Skeletal muscle satellite cell (primary cell): ENCODE results near the gene L2HGDH.
"Not testable (repeated sequence)": the region's sequence is repeated elsewhere in the genome, so short reads cannot be mapped to it uniquely, and the experiment has no call there.

ENCODE experiments used
- H3K27me3 ChIP-seq: 2 replicates; pipeline ENCODE4 v1.7.0; 2013; ENCODE audit warnings: low read length; ENCODE audit not compliant: control insufficient read depth, insufficient read depth
- H3K36me3 ChIP-seq: 2 replicates; pipeline ENCODE4 v1.7.0; 2013; ENCODE audit warnings: mild to moderate bottlenecking, control low read depth, low read length; ENCODE audit not compliant: insufficient read depth
- H3K4me1 ChIP-seq: 2 replicates; pipeline ENCODE4 v1.7.0; 2013; ENCODE audit warnings: low read length; ENCODE audit not compliant: control insufficient read depth, insufficient read depth
- H3K4me2 ChIP-seq: 2 replicates; pipeline ENCODE4 v1.7.0; 2013; ENCODE audit warnings: mild to moderate bottlenecking, low read length
- H3K4me3 ChIP-seq: 2 replicates; pipeline ENCODE4 v1.7.0; 2013; ENCODE audit warnings: low read length
- H3K9ac ChIP-seq: 2 replicates; pipeline ENCODE4 v1.7.0; 2013; ENCODE audit warnings: mild to moderate bottlenecking, low read depth, low read length, moderate library complexity
- H3K9me3 ChIP-seq: replicated peaks from 2 replicates; pipeline ENCODE4 v1.7.0; 2013; ENCODE audit warnings: mild to moderate bottlenecking, control low read depth, low read length

Gene L2HGDH

GRCh38 chr14:50314098-50314497, 2.1 kb upstream of the L2HGDH start:
- not testable (repeated sequence) for H3K4me2 ChIP-seq, H3K9me3 ChIP-seq, H3K27me3 ChIP-seq, H3K36me3 ChIP-seq, H3K9ac ChIP-seq, H3K4me3 ChIP-seq
- peaks cover 13% of the 10 kb centered on the region for H3K4me1 ChIP-seq

DNA sequence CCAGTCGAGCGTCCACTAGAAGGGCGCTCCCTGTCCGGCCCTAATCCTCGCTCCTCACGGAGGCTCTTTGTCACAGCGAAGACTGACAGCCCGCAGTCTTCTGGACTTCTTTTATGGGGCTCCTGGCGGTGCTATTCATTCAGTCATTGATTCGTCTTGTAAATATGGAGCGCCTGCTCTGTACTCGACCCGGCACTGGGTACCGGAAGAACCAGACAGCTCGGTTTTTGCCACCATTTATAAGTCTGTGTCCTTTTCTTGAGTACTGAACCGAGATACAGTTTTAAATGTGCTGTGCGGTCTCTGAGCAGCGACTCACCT, 665 bp upstream of the L2HGDH start:
- Histone ChIP-seq H3K9ac (peak overlapping the region; percentile 87), H3K4me2 (peak overlapping the region; percentile 90), H3K4me1 (peaks cover 12% of the 10 kb centered on the region), H3K36me3 (no peaks in the 10 kb centered on the region), H3K9me3 (no peaks in the 10 kb centered on the region), H3K4me3 (peak overlapping the region; percentile 91), H3K27me3 (no peaks in the 10 kb centered on the region)

DNA sequence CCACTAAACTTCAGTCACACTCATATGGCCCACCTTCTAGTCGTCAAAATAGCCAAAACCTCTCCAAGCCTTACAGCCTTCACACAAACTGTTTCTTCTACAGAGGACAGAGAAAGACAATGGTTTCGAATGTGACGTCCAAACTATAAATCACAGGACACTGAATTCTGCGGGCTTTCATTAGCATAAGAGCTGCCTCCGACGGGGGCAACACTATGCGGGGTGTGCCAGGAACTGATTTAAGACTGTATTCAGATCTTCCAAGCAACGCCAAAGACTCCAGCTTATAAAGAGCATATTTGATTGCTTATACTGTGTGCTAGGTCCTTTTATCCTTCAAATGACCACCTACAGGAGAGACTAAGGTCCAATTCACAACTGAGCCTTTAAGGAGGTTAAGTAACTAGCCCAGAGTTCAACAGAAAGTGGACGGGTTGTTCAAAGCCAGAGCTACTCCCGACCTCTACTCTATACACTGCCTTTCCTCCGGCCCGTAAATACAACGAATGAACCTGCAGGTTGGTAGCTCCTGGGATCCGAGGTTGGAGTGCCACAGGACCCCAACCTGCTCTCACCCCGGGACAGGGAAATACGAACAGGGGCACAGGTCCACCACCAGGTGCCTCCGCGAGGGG, 575 bp downstream of the L2HGDH start:
- peak overlapping the region; percentile 91 for H3K4me3 ChIP-seq
- H3K36me3 ChIP-seq: no peaks in the 10 kb centered on the region
- H3K4me1 ChIP-seq: peaks cover 12% of the 10 kb centered on the region
- H3K4me2 ChIP-seq: peak overlapping the region; percentile 90
- no peaks in the 10 kb centered on the region for H3K9me3 ChIP-seq
- H3K27me3 ChIP-seq: no peaks in the 10 kb centered on the region
- H3K9ac ChIP-seq: peak overlapping the region; percentile 87

GRCh38 chr14:50310445-50310844, 1.6 kb downstream of the L2HGDH start:
- Histone ChIP-seq H3K4me2 (no peak overlapping the region), H3K9ac (no peak overlapping the region), H3K9me3 (no peaks in the 10 kb centered on the region), H3K27me3 (no peaks in the 10 kb centered on the region), H3K36me3 (no peaks in the 10 kb centered on the region), H3K4me1 (peaks cover 12% of the 10 kb centered on the region), H3K4me3 (no peak overlapping the region)

DNA sequence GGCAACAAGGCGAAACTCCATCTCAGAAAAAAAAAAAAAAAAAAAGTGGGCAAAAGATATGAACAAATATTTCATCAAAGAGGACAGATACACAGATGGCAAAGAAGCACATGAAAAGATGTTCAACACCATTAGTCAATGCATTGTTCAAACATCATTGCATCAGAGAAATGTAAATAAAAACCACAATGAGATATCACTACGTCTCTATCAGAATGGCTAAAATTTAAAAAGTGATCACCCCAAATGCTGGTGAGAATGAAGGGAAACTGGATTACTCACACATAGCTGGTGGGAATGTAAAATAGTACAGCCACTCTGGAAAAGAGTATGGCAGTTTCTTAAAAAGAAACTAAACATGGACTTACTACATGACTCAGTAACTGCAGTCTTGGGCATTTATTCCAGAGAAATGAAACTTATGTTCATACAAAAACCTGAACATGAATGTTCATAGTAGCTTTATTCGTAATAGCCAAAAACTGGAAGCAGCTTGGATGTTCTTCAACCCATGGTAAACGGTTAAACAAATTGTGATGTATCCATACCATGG, 3.6 kb downstream of the L2HGDH start:
- Histone ChIP-seq H3K9me3 (no peaks in the 10 kb centered on the region), H3K4me2 (no peak overlapping the region), H3K4me1 (peaks cover 12% of the 10 kb centered on the region), H3K4me3 (no peak overlapping the region), H3K36me3 (no peaks in the 10 kb centered on the region), H3K9ac (no peak overlapping the region), H3K27me3 (no peaks in the 10 kb centered on the region)

GRCh38 chr14:50303744-50304471, 8.1 kb downstream of the L2HGDH start:
- Histone ChIP-seq H3K4me2 (no peak overlapping the region), H3K9me3 (no peaks in the 10 kb centered on the region), H3K4me1 (no peaks in the 10 kb centered on the region), H3K9ac (no peak overlapping the region), H3K27me3 (no peaks in the 10 kb centered on the region), H3K36me3 (no peaks in the 10 kb centered on the region), H3K4me3 (no peak overlapping the region)

- no peaks in the 10 kb centered on the region for H3K4me1 ChIP-seq
These were observed 10.1 kb downstream of the L2HGDH start for GRCh38 chr14:50301914-50302313.

DNA sequence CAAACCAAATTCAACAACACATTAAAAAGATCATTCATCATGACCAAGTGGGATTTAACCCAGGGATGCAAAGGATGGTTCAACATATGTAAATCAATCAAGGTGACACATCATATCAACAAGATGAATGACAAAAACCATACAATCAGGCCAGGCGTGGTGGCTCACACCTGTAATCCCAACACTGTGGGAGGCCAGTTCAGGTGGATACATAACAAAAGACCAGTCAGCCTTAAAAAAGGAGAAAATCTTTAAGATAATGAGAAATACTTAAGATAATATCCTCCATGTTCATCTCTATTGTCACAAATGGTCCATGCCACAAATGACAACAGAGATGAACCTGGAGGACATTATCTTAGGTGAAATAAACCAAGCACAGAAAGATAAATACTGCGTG, 12.4 kb downstream of the L2HGDH start:
- Histone ChIP-seq H3K36me3 (no peaks in the 10 kb centered on the region), H3K9ac (no peak overlapping the region), H3K9me3 (no peaks in the 10 kb centered on the region), H3K4me1 (no peaks in the 10 kb centered on the region), H3K4me3 (no peak overlapping the region), H3K4me2 (no peak overlapping the region), H3K27me3 (no peaks in the 10 kb centered on the region)

More at GRCh38 chr14:50301914-50302313, 10.1 kb downstream of the L2HGDH start:
- no peak overlapping the region for H3K9ac ChIP-seq
- no peak overlapping the region for H3K4me3 ChIP-seq
- no peak overlapping the region for H3K4me2 ChIP-seq
- H3K36me3 ChIP-seq: no peaks in the 10 kb centered on the region
- H3K27me3 ChIP-seq: no peaks in the 10 kb centered on the region
- no peaks in the 10 kb centered on the region for H3K9me3 ChIP-seq

DNA sequence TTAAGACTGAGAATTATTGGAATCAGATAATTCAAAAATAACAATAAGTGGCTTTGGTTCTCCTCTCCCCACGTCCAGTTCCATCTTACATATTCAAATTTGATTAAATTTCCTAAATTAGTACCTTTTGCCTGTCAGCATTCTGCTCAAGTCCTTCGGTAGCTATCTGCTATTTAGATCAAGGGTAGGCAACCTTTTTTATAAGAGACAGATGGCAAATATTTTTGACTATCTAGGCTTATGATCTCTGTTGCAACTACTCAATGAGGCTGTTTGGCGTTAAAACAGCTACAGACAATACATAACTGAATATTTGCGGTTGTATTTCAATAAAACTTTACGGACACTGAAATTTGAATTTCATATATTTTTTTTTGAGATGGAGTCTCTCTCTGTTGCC, 21.7 kb downstream of the L2HGDH start:
- Histone ChIP-seq H3K36me3 (no peaks in the 10 kb centered on the region), H3K27me3 (no peaks in the 10 kb centered on the region), H3K4me1 (no peaks in the 10 kb centered on the region), H3K9me3 (no peaks in the 10 kb centered on the region), H3K9ac (no peak overlapping the region), H3K4me2 (no peak overlapping the region), H3K4me3 (no peak overlapping the region)

- H3K36me3 ChIP-seq: no peaks in the 10 kb centered on the region
- H3K4me2 ChIP-seq: no peak overlapping the region
These were observed 23.9 kb downstream of the L2HGDH start for GRCh38 chr14:50288146-50288545.

DNA sequence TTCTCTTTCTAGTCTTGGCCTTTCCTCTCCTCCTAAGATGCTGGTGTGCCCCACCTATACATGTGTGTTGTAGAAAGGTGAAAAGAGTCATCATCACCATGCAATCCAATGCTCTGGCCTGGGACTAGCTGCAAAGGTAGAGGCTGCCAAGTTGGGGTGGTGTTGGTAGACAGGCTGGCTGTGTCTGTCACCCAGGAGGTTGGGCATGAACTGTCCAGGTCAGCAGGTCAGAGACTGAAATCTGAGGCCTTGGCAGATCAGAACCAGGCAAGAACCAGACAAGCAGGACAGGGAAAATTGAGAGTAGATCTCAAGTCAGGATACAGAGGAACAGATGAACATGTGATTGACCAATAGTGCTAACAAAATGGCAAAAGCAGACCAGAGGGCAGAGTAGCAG, 26.2 kb downstream of the L2HGDH start:
- Histone ChIP-seq H3K27me3 (no peaks in the 10 kb centered on the region), H3K9ac (no peak overlapping the region), H3K36me3 (no peaks in the 10 kb centered on the region), H3K4me3 (no peak overlapping the region), H3K9me3 (no peaks in the 10 kb centered on the region), H3K4me1 (no peaks in the 10 kb centered on the region), H3K4me2 (no peak overlapping the region)

More at GRCh38 chr14:50288146-50288545, 23.9 kb downstream of the L2HGDH start:
- H3K27me3 ChIP-seq: no peaks in the 10 kb centered on the region
- H3K9me3 ChIP-seq: no peaks in the 10 kb centered on the region
- no peak overlapping the region for H3K9ac ChIP-seq
- H3K4me3 ChIP-seq: no peak overlapping the region
- H3K4me1 ChIP-seq: no peaks in the 10 kb centered on the region

GRCh38 chr14:50272498-50272897, 39.5 kb downstream of the L2HGDH start:
- no peaks in the 10 kb centered on the region for H3K27me3 ChIP-seq
- no peak overlapping the region for H3K4me2 ChIP-seq
- H3K36me3 ChIP-seq: no peaks in the 10 kb centered on the region
- H3K4me3 ChIP-seq: no peak overlapping the region
- H3K9me3 ChIP-seq: no peaks in the 10 kb centered on the region
- H3K4me1 ChIP-seq: no peaks in the 10 kb centered on the region
- H3K9ac ChIP-seq: no peak overlapping the region
